Stimulated activated naive CD8-positive, alpha-beta T cell treated with anti-CD3 and anti-CD28 coated beads, Interleukin-15, Interleukin-2, amounts not matched to agents 100 U/mL and 50 U/mL, for 24 hours (primary cell): ENCODE data around the gene ATP6V0E2.
"Not testable (repeated sequence)": the region's sequence is repeated elsewhere in the genome, so short reads cannot be mapped to it uniquely, and the experiment has no call there.

ENCODE experiments used
- ATAC-seq: fragments of 150-1000 bp; cut with Tn5 transposase; one replicate; pipeline ENCODE4 v1.10.0; 2021
- DNase-seq: peaks from one replicate; pipeline ENCODE4 v3.0.0; 2021

The ATP6V0E2 gene

GRCh38 chr7:149873074-149873969 lies at the start of gene ATP6V0E2:
Gene ATP6V0E2, plus strand, starts transcription at chr7:149873969. Its CDS starts 97 bp downstream, at chr7:149874066.
- DNase-seq (peak; percentile 95), ATAC-seq (peak; percentile 87)

GRCh38 chr7:149824301-149824741 lies 49.4 kb upstream of the ATP6V0E2 start:
- no peak for ATAC-seq
- no peak for DNase-seq

- no peak for DNase-seq
- ATAC-seq, result no peak
These were observed 48.8 kb upstream of the ATP6V0E2 start for GRCh38 chr7:149824748-149825566.

GRCh38 chr7:149825567-149826343 lies 48.0 kb upstream of the ATP6V0E2 start:
- DNase-seq, result no peak

GRCh38 chr7:149826344-149827088 lies 47.3 kb upstream of the ATP6V0E2 start:
- ATAC-seq (no peak), DNase-seq (no peak)

More at GRCh38 chr7:149825567-149826343, 48.0 kb upstream of the ATP6V0E2 start:
- ATAC-seq, result no peak

GRCh38 chr7:149827089-149827981 lies 46.4 kb upstream of the ATP6V0E2 start:
- DNase-seq (no peak), ATAC-seq (peak; percentile 9)

GRCh38 chr7:149828357-149829309 lies 45.1 kb upstream of the ATP6V0E2 start:
- no peak for DNase-seq
- no peak for ATAC-seq

GRCh38 chr7:149830527-149830926 lies 43.2 kb upstream of the ATP6V0E2 start:
- DNase-seq, ATAC-seq: not testable (repeated sequence)

GRCh38 chr7:149830997-149831740 lies 42.6 kb upstream of the ATP6V0E2 start:
- DNase-seq (no peak), ATAC-seq (no peak)

GRCh38 chr7:149831741-149832219 lies 42.0 kb upstream of the ATP6V0E2 start:
- ATAC-seq (no peak), DNase-seq (no peak)

GRCh38 chr7:149832332-149833041 lies 41.3 kb upstream of the ATP6V0E2 start:
- ATAC-seq, result no peak

GRCh38 chr7:149833495-149834130 lies 40.2 kb upstream of the ATP6V0E2 start:
- DNase-seq (no peak), ATAC-seq (no peak)

More at GRCh38 chr7:149832332-149833041, 41.3 kb upstream of the ATP6V0E2 start:
- DNase-seq, result no peak

GRCh38 chr7:149834601-149835000 lies 39.2 kb upstream of the ATP6V0E2 start:
- DNase-seq (no peak), ATAC-seq (no peak)

- no peak for DNase-seq
- no peak for ATAC-seq
These were observed 37.3 kb upstream of the ATP6V0E2 start for GRCh38 chr7:149836434-149836833.

- no peak for ATAC-seq
- DNase-seq, result no peak
These were observed 36.1 kb upstream of the ATP6V0E2 start for GRCh38 chr7:149837564-149838223.

GRCh38 chr7:149838224-149838991 lies 35.4 kb upstream of the ATP6V0E2 start, which contains the start of gene ZNF862:
Gene ZNF862, plus strand, starts transcription at chr7:149838375. Its CDS starts 237 bp downstream, at chr7:149838612.
- peak; percentile 96 for DNase-seq
- peak; percentile 99 for ATAC-seq
